ENCODE results near the gene SWT1. TPM values are rescaled to one million over a fixed set of nuclear protein-coding genes. Genes with fewer than 3 reads are reported as not detected.
"Not testable (repeated sequence)": the region's sequence is repeated elsewhere in the genome, so short reads cannot be mapped to it uniquely, and the experiment has no call there.

The SWT1 gene
- total and polyA plus RNA-seq, 10 donors = 1.3 to 12.8 (median 6.6) TPM

DNA sequence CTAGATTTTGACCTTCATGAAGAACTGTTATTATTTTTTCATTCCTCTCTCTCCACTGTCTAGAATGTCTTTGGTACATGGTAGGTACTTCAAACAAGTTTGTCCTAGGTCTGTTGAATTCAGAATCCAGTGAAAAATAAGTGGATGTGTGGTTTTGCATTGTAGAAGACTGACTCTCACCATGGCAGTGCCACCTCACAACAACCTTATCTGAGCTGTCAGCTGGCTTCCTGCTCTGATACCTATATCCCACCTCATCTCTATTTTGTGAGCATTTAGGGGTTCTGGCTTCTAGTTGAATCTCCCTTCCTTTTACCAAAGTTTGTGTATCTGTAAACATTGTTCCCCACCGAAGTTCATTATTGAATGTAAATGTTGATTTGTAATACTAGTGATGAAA is 9.1 kb downstream of the SWT1 start:
- Histone ChIP-seq H3K9me3 (no peaks in the 10 kb centered on the region), H3K27me3 (replicated peaks in 1 of 7) (no peaks in the 10 kb centered on the region), H3K27ac (peak overlapping the region in 6 of 8 donors; percentile 4 to 61 (median 42)), H3K4me1 (peaks cover 0 to 7% (median 0%) of the 10 kb centered on the region in 6 donors), H3K36me3 (peaks cover 0 to 67% (median 15%) of the 10 kb centered on the region in 6 donors), H3K4me3 (no peak overlapping the region)
- DNase-seq = no peak
- 44 to 62% (median 54%) methylated on average over 1 of the region's 1 CpG for WGBS, 5 donors
- intact Hi-C loops (cut with DNase I; ENCODE audit: low total_unique reads) = no loop called here
- TF ChIP-seq, protein P1, sequence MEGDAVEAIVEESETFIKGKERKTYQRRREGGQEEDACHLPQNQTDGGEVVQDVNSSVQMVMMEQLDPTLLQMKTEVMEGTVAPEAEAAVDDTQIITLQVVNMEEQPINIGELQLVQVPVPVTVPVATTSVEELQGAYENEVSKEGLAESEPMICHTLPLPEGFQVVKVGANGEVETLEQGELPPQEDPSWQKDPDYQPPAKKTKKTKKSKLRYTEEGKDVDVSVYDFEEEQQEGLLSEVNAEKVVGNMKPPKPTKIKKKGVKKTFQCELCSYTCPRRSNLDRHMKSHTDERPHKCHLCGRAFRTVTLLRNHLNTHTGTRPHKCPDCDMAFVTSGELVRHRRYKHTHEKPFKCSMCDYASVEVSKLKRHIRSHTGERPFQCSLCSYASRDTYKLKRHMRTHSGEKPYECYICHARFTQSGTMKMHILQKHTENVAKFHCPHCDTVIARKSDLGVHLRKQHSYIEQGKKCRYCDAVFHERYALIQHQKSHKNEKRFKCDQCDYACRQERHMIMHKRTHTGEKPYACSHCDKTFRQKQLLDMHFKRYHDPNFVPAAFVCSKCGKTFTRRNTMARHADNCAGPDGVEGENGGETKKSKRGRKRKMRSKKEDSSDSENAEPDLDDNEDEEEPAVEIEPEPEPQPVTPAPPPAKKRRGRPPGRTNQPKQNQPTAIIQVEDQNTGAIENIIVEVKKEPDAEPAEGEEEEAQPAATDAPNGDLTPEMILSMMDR (IDR thresholded peaks at IDR 0.05 in 8 of 11, conservative IDR thresholded peaks at IDR 0.05 in 3 of 11) = no peak

DNA sequence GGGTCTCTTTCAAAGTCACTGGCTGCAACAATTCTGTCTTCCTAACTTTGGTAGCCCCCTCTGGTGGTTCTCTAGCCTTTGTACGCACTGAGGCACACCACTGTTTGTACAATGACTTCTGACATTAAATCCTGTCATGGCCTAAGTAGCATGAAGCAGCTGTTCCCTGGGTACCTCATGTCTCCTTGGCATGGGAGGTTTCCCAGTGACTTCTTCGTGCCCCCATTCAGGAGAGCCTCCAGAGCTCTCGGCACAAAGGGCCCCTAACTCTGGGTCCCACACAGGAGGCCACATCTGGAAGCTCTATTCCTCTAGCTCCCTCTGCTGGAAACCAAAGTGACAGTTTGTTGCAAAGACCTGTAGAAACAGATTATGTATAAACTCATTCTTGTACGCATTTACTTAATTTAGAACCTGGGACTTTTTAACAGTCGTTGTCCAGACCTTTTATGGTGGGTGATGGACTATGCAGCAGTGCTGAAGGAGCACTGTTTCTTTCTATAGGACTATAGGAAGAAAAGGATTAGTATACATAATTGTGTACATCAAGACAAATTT is 13.4 kb downstream of the SWT1 start:
- no peak for DNase-seq
- Histone ChIP-seq H3K27ac (no peak overlapping the region), H3K4me3 (no peak overlapping the region), H3K4me1 (peaks cover 0 to 7% (median 0%) of the 10 kb centered on the region in 6 donors), H3K36me3 (peaks cover 0 to 50% (median 10%) of the 10 kb centered on the region in 6 donors), H3K27me3 (replicated peaks in 1 of 7) (no peaks in the 10 kb centered on the region), H3K9me3 (no peaks in the 10 kb centered on the region)
- WGBS, 5 donors = 21 to 25% (median 22%) methylated on average over 5 of the region's 5 CpGs
- TF ChIP-seq, protein P1 (IDR thresholded peaks at IDR 0.05 in 8 of 11, conservative IDR thresholded peaks at IDR 0.05 in 3 of 11) = peak in 10 of 11 experiments; percentile 28 to 68 (median 58)
- no peak for TF ChIP-seq POLR2AphosphoS5 (IDR thresholded peaks at IDR 0.05)
- intact Hi-C loops (cut with DNase I; ENCODE audit: low total_unique reads) = loop anchor here (5.0 to 10.0 kb wide), 2 partner anchors 363 to 504 kb away; no protein-coding TSS in a partner anchor

DNA sequence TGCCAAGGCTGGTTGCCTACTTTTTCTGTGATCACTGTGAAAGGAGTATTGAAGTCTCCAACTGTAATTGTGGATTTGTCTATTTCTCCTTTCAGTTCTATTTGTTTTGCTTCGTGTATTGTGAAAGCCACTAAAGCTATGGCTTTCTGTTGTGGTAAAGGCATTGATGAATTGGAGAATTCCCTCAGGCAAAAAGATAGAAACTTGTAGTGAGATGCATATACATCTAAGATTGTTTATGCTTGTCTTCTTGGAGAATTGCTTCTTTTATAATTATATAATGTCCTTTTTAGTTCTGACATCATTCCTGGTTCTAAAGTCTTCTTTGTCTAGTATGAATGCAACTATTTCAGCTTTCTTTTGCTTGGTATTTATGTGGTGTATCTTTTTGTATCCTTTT is 36.8 kb downstream of the SWT1 start:
- Histone ChIP-seq H3K4me3 (no peak overlapping the region), H3K27ac (no peak overlapping the region), H3K9me3 (peaks cover 0 to 20% (median 13%) of the 10 kb centered on the region in 8 donors), H3K27me3 (replicated peaks in 1 of 7) (no peaks in the 10 kb centered on the region), H3K4me1 (no peaks in the 10 kb centered on the region), H3K36me3 (peaks cover 0 to 66% (median 5%) of the 10 kb centered on the region in 6 donors)
- 88 to 94% (median 94%) methylated on average over 1 of the region's 1 CpG for WGBS, 5 donors
- DNase-seq = no peak
- intact Hi-C loops (cut with DNase I; ENCODE audit: low total_unique reads) = no loop called here
- TF ChIP-seq, protein P1 (IDR thresholded peaks at IDR 0.05 in 8 of 11, conservative IDR thresholded peaks at IDR 0.05 in 3 of 11) = no peak
- no peak for TF ChIP-seq POLR2AphosphoS5 (IDR thresholded peaks at IDR 0.05)
- TF ChIP-seq POLR2A (IDR thresholded peaks at IDR 0.05) = no peak

DNA sequence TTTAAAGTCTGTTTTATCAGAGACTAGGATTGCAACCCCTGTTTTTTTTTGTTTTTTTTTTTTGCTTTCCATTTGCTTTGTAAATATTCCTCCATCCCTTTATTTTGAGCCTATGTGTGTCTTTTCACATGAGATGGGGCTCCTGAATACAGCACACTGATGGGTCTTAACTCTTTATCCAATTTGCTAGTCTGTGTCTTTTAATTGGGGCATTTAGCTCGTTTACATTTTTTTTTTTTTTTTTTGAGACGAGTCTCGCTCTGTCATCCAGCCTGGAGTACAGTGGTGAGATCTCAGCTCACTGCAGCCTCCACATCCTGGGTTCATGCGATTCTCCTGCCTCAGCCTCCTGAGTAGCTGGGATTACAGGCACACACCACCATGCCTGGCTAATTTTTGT is 41.7 kb downstream of the SWT1 start:
- H3K27ac ChIP-seq; intact Hi-C loops (cut with DNase I; ENCODE audit: low total_unique reads); H3K4me3 ChIP-seq; DNase-seq; H3K27me3 ChIP-seq (replicated peaks in 1 of 7); H3K4me1 ChIP-seq: not testable (repeated sequence)
- peaks cover 0 to 23% (median 13%) of the 10 kb centered on the region in 8 donors for H3K9me3 ChIP-seq
- WGBS, 5 donors = 91 to 97% (median 95%) methylated on average over 4 of the region's 4 CpGs
- peaks cover 0 to 66% (median 3%) of the 10 kb centered on the region in 6 donors for H3K36me3 ChIP-seq

All from spleen (tissue), 11 donors.